Measurements from ENCODE around the gene GHRHR.

Gene GHRHR

GRCh38 chr7:30987178-30987577 lies 23.4 kb downstream of the GHRHR start:
- no peak for DNase-seq

- DNase-seq = no peak
Observed at GRCh38 chr7:30987936-30988335, 24.2 kb downstream of the GHRHR start.

- DNase-seq = no peak
Observed at GRCh38 chr7:30988351-30989005, 24.7 kb downstream of the GHRHR start.

DNA sequence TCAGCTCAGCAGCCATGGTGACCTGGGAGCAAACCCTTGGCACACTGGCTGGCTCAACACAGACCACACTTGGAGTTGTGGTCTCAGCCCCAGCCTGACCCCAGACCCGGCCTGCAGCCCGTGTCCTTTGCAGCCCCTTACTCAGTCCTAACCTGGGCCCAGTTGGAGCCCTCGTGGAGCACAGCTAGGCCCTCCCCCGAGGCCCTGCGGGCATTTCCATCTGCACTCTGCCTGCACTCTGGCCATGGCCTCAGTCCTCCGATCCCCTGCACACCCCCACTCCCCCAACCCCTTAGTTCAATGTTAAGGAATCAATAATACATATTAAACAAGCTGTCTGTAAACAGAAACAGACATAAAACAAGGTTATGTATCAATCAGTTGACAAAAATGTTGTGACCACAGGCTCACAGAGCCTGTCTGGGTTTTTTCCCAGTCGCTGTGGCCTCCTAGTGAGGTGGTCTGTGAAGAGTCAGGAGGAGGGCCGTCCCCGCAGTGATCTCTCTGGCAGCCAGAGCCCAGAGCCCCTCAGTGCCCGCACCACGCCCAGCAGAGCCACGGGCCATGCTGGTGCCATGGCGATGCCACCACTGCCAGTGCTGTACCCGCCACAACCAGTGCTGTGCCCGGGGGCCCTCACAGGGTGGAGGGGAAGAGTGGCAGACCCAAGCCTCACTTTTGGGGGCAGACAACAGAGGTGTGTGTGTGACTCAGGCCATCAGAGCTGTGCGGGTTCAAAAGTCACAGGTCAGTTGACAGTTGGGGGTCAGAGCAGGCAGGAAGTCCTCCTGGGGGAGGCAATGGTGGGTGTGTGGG lies 25.5 kb downstream of the GHRHR start:
- DNase-seq = no peak

DNA sequence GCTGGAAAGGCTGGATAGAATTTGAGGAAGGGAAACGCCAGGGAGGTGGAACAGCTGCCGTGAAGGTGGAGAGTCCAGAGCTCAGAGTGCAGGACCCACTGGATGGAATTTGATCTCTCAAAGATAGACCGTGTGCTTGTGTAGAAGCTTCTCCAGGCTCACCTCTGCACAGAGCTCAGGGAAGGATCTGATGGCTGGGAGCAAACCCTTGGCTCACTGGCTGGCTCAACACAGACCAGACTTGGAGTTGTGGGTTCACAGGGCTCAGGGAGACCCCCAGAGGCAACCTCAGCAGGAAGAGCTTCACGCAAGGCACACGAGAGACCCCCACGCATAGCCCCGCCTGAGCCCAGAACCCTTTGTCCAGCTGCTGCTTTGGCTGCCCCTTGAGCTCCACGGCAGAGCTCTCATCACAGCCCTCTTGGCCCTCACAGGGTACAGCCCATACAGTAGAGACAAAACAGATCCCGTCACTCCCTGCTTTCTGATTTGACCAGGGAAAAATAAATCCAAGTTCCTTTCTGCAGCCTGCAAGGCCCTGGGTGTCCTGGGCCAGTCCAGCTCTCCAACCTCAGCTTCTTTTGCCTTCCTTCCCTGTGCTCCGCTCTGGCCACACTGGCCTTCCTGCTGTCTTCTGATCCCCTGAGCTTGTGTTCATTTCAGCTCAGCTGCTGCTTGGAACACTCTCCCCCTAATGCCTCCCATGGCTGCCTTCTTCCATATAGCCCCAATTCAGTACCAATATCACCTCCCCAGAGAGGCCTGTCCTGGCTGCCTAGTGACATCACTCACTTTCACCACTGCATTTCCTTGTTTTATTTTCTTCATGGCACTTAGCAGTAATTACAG lies 26.3 kb downstream of the GHRHR start:
- DNase-seq = no peak

- DNase-seq = no peak
Observed at GRCh38 chr7:30990673-30991170, 27.0 kb downstream of the GHRHR start.

- DNase-seq = peak; percentile 84
Observed at GRCh38 chr7:30992414-30992813, 28.7 kb downstream of the GHRHR start.

DNA sequence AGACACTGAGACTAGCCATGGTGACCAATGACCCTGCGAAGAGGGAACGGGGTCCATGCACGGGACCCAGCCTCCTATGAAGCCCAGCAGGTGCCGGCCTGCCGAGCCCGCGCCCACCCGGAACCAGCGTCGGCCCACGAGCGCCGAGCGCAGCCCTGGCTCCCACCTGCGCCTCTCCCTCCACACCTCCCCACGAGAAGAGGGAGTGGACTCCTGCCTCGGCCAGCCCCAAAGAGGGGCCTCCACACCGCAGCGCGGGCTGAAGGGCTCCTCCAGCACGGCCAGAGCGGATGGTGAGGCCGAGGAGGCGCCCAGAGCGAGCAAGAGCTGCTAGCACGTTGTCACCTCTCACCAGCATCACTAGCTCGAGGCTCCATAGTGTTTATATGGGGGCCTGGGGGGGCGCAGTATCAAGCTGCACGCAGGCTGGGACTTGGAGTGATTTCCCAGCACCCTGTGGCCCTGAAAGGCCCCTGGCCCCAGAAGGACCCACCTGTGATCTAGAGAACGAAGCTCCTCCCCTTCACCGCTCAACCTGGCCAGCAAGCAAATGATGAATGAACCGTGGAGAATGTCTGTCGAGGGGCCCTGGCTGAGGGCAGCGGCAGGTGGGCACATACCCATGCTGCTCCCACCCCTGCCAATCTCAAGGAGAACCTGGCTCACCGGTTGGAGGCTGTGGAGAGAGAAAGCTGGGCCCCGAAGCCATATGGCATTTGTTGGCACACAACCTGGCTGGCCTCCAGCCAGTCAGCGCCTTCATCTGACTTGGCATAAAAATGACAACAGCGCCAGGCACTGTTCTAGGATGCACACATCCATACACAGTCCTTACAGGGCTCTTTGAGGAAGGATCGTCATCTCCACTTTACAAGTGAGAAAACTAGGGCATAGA lies 30.7 kb downstream of the GHRHR start:
- DNase-seq = peak; percentile 91

GRCh38 chr7:30995536-30995935 lies 31.8 kb downstream of the GHRHR start:
- no peak for DNase-seq

- no peak for DNase-seq
Observed at GRCh38 chr7:30996256-30996655, 32.5 kb downstream of the GHRHR start.

DNA sequence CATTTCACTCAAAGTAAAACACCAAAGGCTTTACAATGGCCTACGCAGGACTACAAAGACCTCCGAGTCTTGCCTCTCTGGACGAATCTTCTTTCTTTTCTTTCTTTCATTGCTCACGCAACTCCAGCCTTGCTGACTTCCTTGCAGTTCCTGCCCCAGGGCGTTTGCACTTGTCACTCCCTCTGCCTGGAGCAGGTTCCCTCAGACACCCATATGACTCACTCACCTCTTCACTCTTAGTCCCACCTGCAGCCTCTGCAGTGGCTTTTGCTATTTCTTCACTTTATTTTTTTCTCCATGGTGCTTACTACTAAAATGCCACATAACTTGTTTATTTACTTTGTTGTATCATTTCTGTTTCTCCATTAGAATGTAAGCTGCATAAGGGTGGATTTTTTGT lies 33.1 kb downstream of the GHRHR start:
- no peak for DNase-seq

DNA sequence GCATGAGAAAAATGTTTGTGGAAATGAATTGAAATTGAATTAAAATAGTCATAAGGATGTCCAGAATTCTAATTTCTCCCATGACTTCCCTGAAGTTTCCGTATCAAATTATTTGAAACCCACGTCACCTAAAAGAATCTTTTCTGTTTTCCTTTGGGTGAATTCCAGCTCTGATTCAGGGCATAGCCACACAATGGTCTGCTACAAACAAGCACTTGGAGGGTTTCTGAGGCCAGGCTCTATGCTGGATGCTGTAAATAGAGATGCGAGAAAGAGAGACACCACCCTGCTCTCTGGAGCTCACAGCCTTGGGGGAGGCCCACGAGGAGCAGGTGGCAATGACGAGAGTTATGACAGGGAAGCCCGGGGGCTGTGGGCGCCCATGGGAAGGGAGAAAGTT lies 33.6 kb downstream of the GHRHR start:
- no peak for DNase-seq

GRCh38 chr7:30998180-30998579 lies 34.4 kb downstream of the GHRHR start:
- no peak for DNase-seq

- no peak for DNase-seq
Observed at GRCh38 chr7:31000161-31000693, 36.5 kb downstream of the GHRHR start.

DNA sequence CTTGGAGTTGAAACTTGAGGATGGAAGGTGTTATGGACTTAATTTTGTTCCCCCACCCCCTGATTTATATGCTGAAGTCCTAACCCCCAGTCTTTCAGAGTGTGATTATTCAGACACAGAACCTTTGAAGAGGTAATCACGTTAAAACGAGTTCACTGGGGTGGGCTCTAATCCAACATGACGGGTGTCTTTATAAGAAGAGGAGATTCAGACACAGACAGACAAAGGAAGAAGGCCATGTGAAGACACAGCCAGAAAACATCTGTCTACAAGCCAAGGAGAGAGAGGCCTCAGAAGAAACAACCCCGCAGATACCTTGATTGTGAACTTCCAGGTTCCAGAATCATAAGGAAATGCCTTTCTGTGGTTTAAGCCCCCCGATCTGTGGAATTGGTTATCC lies 37.0 kb downstream of the GHRHR start:
- no peak for DNase-seq

GRCh38 chr7:31002256-31002655 lies 38.5 kb downstream of the GHRHR start:
- peak; percentile 24 for DNase-seq

- no peak for DNase-seq
Observed at GRCh38 chr7:31003097-31003496, 39.3 kb downstream of the GHRHR start.

GRCh38 chr7:31003721-31004120 lies 40.0 kb downstream of the GHRHR start:
- no peak for DNase-seq

GRCh38 chr7:31004393-31004792 lies 40.6 kb downstream of the GHRHR start:
- DNase-seq = no peak

DNA sequence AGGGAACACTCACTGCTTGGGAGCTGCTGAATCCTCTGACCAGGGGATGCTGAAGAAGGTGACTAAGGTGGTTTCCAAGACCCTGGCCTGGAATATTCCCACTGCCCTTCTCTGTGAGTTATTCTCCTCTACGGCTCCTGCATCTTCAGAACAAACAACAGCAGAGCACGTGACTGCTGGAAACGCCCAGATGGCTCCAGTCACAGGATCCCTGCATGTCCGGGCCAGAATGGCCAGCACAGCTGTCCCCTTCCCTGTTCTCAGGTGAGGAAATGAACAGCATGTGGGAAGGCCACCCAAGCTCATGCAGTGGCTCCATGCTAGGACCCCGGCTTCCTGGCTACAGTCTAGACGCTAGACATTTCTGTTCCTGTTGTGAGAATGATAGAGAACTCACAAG lies 43.1 kb downstream of the GHRHR start:
- no peak for DNase-seq

DNA sequence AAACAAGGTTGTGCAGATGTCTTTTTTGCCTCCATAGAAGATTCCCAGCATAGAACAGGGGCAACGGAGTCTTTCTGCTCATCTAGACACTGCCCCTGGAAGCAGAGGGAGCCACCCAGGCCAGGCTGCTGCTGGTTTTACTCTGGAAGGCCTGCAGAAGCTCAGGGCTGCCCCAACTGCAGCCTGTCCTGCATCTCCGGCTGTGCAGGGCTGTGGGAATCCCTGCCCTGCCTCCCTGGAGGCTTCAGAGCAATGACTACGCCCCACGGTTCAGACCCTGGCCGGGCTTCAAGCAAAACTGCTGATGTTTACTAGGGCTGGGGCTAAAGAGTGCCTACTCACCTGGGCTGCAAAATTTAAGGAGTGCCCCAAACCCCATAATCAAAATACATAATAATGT lies 43.9 kb downstream of the GHRHR start:
- DNase-seq = no peak

DNA sequence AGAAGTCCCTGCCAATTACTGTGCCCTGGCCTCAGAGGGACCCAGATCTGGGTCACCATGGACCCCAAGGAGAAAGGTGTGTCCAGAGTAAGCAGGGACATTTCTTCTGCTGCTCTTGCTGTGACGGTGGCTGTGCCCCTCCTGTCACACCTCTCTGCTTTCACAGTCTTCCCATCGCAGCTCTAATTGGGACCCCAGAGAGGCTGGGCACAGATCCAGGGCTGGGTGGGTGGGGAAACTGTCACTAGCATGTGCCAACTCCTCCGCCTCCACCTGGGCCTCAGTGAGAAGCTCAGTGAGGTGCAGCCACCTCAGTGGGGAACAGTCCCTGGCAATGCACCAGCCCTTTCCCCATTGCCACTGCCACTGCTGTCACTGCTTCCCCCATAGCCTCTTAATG lies 51.1 kb downstream of the GHRHR start:
- peak; percentile 77 for DNase-seq

All from NCI-H2171 (cell line).